Measurements from ENCODE around the gene TEKT1.
"Not testable (repeated sequence)": the region's sequence is repeated elsewhere in the genome, so short reads cannot be mapped to it uniquely, and the experiment has no call there.

TEKT1 gene

GRCh38 chr17:6818938-6819337 is 12.6 kb downstream of the TEKT1 start:
- in situ Hi-C loops (cut with MboI; ENCODE audit: low sequenced_read_pairs): no loop called here

GRCh38 chr17:6816368-6816767 is 15.2 kb downstream of the TEKT1 start:
- in situ Hi-C loops (cut with MboI; ENCODE audit: low sequenced_read_pairs): not testable (repeated sequence)

- in situ Hi-C loops (cut with MboI; ENCODE audit: low sequenced_read_pairs): no loop called here
Observed at GRCh38 chr17:6815775-6816174, 15.8 kb downstream of the TEKT1 start.

- in situ Hi-C loops (cut with MboI; ENCODE audit: low sequenced_read_pairs): no loop called here
Observed at GRCh38 chr17:6812295-6812694, 19.2 kb downstream of the TEKT1 start.

GRCh38 chr17:6811510-6811909 is 20.0 kb downstream of the TEKT1 start:
- in situ Hi-C loops (cut with MboI; ENCODE audit: low sequenced_read_pairs): no loop called here

- in situ Hi-C loops (cut with MboI; ENCODE audit: low sequenced_read_pairs): no loop called here
Observed at GRCh38 chr17:6800422-6801027, 31.0 kb downstream of the TEKT1 start.

GRCh38 chr17:6799738-6800137 is 31.8 kb downstream of the TEKT1 start:
- in situ Hi-C loops (cut with MboI; ENCODE audit: low sequenced_read_pairs): no loop called here

- in situ Hi-C loops (cut with MboI; ENCODE audit: low sequenced_read_pairs): no loop called here
Observed at GRCh38 chr17:6797718-6798351, 33.7 kb downstream of the TEKT1 start.

GRCh38 chr17:6796887-6797490 is 34.5 kb downstream of the TEKT1 start:
- in situ Hi-C loops (cut with MboI; ENCODE audit: low sequenced_read_pairs): no loop called here

GRCh38 chr17:6796017-6796886 is 35.3 kb downstream of the TEKT1 start:
- in situ Hi-C loops (cut with MboI; ENCODE audit: low sequenced_read_pairs): no loop called here

- in situ Hi-C loops (cut with MboI; ENCODE audit: low sequenced_read_pairs): no loop called here
Observed at GRCh38 chr17:6793748-6794493, 37.6 kb downstream of the TEKT1 start.

GRCh38 chr17:6789146-6789545 is 42.4 kb downstream of the TEKT1 start:
- in situ Hi-C loops (cut with MboI; ENCODE audit: low sequenced_read_pairs): no loop called here

GRCh38 chr17:6787081-6787693 is 44.3 kb downstream of the TEKT1 start:
- in situ Hi-C loops (cut with MboI; ENCODE audit: low sequenced_read_pairs): no loop called here

- in situ Hi-C loops (cut with MboI; ENCODE audit: low sequenced_read_pairs): no loop called here
Observed at GRCh38 chr17:6786618-6787017, 44.9 kb downstream of the TEKT1 start.

- in situ Hi-C loops (cut with MboI; ENCODE audit: low sequenced_read_pairs): no loop called here
Observed at GRCh38 chr17:6782244-6782643, 49.3 kb downstream of the TEKT1 start.

GRCh38 chr17:6780886-6781285 is 50.6 kb downstream of the TEKT1 start:
- in situ Hi-C loops (cut with MboI; ENCODE audit: low sequenced_read_pairs): no loop called here

GRCh38 chr17:6780001-6780400 is 51.5 kb downstream of the TEKT1 start:
- in situ Hi-C loops (cut with MboI; ENCODE audit: low sequenced_read_pairs): no loop called here

GRCh38 chr17:6779411-6779810 is 52.1 kb downstream of the TEKT1 start:
- in situ Hi-C loops (cut with MboI; ENCODE audit: low sequenced_read_pairs): no loop called here

GRCh38 chr17:6775871-6776405 is 55.6 kb downstream of the TEKT1 start, which contains the start of gene FBXO39:
TSS of gene FBXO39 (plus strand) at chr17:6776215. CDS start at chr17:6779869, 3,654 bp downstream.
- in situ Hi-C loops (cut with MboI; ENCODE audit: low sequenced_read_pairs): no loop called here

- in situ Hi-C loops (cut with MboI; ENCODE audit: low sequenced_read_pairs): not testable (repeated sequence)
Observed at GRCh38 chr17:6774906-6775305, 56.6 kb downstream of the TEKT1 start.

Data from HL-60/S4 (cell line).